ENCODE measurements around the gene ARHGEF17.

ARHGEF17 gene

GRCh38 chr11:73410627-73411026 is 102.6 kb downstream of the ARHGEF17 start:
- H3K79me2 ChIP-seq (ENCODE audit: control insufficient read depth, insufficient read depth, low read length, poor library complexity), result no peaks in the 10 kb centered on the region
- H3K4me1 ChIP-seq (ENCODE audit: control insufficient read depth in 1 of 2, insufficient read depth in 2 of 2, low read length in 2 of 2), result peaks cover 0 to 2% of the 10 kb centered on the region in 2 experiments
- no peaks in the 10 kb centered on the region for H3K79me1 ChIP-seq (ENCODE audit: low read length)
- H2AFZ ChIP-seq (ENCODE audit: insufficient read depth, low read length, poor library complexity), result no peak overlapping the region
- no peak overlapping the region for H4K12ac ChIP-seq (ENCODE audit: low read depth, low read length)
- no peak overlapping the region for H3K4me2 ChIP-seq (ENCODE audit: low read length)
- H3K23ac ChIP-seq (ENCODE audit: low read length), result no peak overlapping the region
- H3K9ac ChIP-seq (ENCODE audit: low read length), result no peak overlapping the region
- peaks cover 2% of the 10 kb centered on the region for H3K9me3 ChIP-seq (ENCODE audit: insufficient read depth, low read depth, low read length)
- no peak overlapping the region for H3K27ac ChIP-seq (ENCODE audit: low read depth, low read length)
- H3K36me3 ChIP-seq (ENCODE audit: control insufficient read depth in 1 of 2, insufficient read depth in 2 of 2, low read length in 2 of 2), result peaks cover 12 to 22% of the 10 kb centered on the region in 2 experiments
- H2BK5ac ChIP-seq (ENCODE audit: low read depth, low read length, poor library complexity), result no peak overlapping the region
- no peak overlapping the region for H3K4ac ChIP-seq (ENCODE audit: low read depth, low read length)
- H4K91ac ChIP-seq (ENCODE audit: low read depth, low read length), result no peak overlapping the region
- H3K4me3 ChIP-seq (ENCODE audit: low read depth, low read length), result no peak overlapping the region
- no peak overlapping the region for H2BK12ac ChIP-seq (ENCODE audit: low read length)
- WGBS (ENCODE audit: extremely low coverage, insufficient coverage, insufficient read length), result no CpG with 5 or more reads among the region's 1 CpG
- H2AK5ac ChIP-seq (ENCODE audit: low read length), result no peak overlapping the region
- no peak overlapping the region for H2BK120ac ChIP-seq (ENCODE audit: insufficient read depth, low read length, poor library complexity)
- DNase-seq, result no peak
- no peak overlapping the region for H3K18ac ChIP-seq (ENCODE audit: low read length)
- H3K27me3 ChIP-seq (ENCODE audit: insufficient read depth, low read length), result no peaks in the 10 kb centered on the region
- H3K14ac ChIP-seq (ENCODE audit: low read length), result no peak overlapping the region
- no peak overlapping the region for H4K8ac ChIP-seq (ENCODE audit: low read depth, low read length)

GRCh38 chr11:73411031-73411430 is 103.0 kb downstream of the ARHGEF17 start:
- Histone ChIP-seq H3K27me3 (ENCODE audit: insufficient read depth, low read length) (no peaks in the 10 kb centered on the region), H3K4me2 (ENCODE audit: low read length) (no peak overlapping the region), H2AFZ (ENCODE audit: insufficient read depth, low read length, poor library complexity) (no peak overlapping the region), H2BK12ac (ENCODE audit: low read length) (no peak overlapping the region), H3K9me3 (ENCODE audit: insufficient read depth, low read depth, low read length) (peaks cover 2% of the 10 kb centered on the region), H2AK5ac (ENCODE audit: low read length) (no peak overlapping the region), H3K36me3 (ENCODE audit: control insufficient read depth in 1 of 2, insufficient read depth in 2 of 2, low read length in 2 of 2) (peaks cover 11 to 20% of the 10 kb centered on the region in 2 experiments), H4K91ac (ENCODE audit: low read depth, low read length) (no peak overlapping the region), H3K79me2 (ENCODE audit: control insufficient read depth, insufficient read depth, low read length, poor library complexity) (no peaks in the 10 kb centered on the region), H3K27ac (ENCODE audit: low read depth, low read length) (no peak overlapping the region), H4K8ac (ENCODE audit: low read depth, low read length) (no peak overlapping the region), H3K14ac (ENCODE audit: low read length) (no peak overlapping the region), H3K4ac (ENCODE audit: low read depth, low read length) (no peak overlapping the region), H3K9ac (ENCODE audit: low read length) (no peak overlapping the region), H2BK120ac (ENCODE audit: insufficient read depth, low read length, poor library complexity) (no peak overlapping the region), H3K79me1 (ENCODE audit: low read length) (no peaks in the 10 kb centered on the region), H2BK5ac (ENCODE audit: low read depth, low read length, poor library complexity) (no peak overlapping the region), H4K12ac (ENCODE audit: low read depth, low read length) (no peak overlapping the region), H3K23ac (ENCODE audit: low read length) (no peak overlapping the region), H3K4me3 (ENCODE audit: low read depth, low read length) (no peak overlapping the region), H3K4me1 (ENCODE audit: control insufficient read depth in 1 of 2, insufficient read depth in 2 of 2, low read length in 2 of 2) (peaks cover 2 to 4% of the 10 kb centered on the region in 2 experiments), H3K18ac (ENCODE audit: low read length) (no peak overlapping the region)
- DNase-seq, result no peak
- WGBS (ENCODE audit: extremely low coverage, insufficient coverage, insufficient read length), result no CpG with 5 or more reads among the region's 2 CpGs

DNA sequence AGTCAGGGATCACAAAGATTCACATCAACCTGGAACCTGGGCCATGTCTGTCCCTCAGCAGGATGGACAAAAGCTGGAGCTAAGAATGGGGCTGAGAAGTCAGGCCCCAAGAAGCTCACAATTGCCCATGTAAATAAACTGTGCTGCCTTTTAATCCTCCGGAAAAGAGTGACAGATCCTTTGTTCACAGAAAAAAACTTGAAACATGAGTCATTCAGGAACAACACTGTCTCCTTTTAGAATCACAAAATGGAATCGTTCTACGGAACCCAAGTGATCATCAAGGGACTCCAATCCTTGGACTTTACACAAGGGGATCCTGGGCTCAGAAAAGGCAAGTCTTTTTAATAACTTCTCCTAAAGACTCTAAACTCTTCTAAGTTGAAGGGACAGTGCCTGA is 104.2 kb downstream of the ARHGEF17 start:
- Histone ChIP-seq H3K27ac (ENCODE audit: low read depth, low read length) (no peak overlapping the region), H2AK5ac (ENCODE audit: low read length) (no peak overlapping the region), H3K4me1 (ENCODE audit: control insufficient read depth in 1 of 2, insufficient read depth in 2 of 2, low read length in 2 of 2) (peaks cover 7 to 8% of the 10 kb centered on the region in 2 experiments), H3K18ac (ENCODE audit: low read length) (no peak overlapping the region), H3K14ac (ENCODE audit: low read length) (no peak overlapping the region), H2AFZ (ENCODE audit: insufficient read depth, low read length, poor library complexity) (no peak overlapping the region), H3K27me3 (ENCODE audit: insufficient read depth, low read length) (no peaks in the 10 kb centered on the region), H3K23ac (ENCODE audit: low read length) (no peak overlapping the region), H2BK5ac (ENCODE audit: low read depth, low read length, poor library complexity) (no peak overlapping the region), H4K8ac (ENCODE audit: low read depth, low read length) (no peak overlapping the region), H3K79me2 (ENCODE audit: control insufficient read depth, insufficient read depth, low read length, poor library complexity) (no peaks in the 10 kb centered on the region), H3K79me1 (ENCODE audit: low read length) (no peaks in the 10 kb centered on the region), H3K4me2 (ENCODE audit: low read length) (no peak overlapping the region), H3K36me3 (ENCODE audit: control insufficient read depth in 1 of 2, insufficient read depth in 2 of 2, low read length in 2 of 2) (peaks cover 7 to 15% of the 10 kb centered on the region in 2 experiments), H3K9me3 (ENCODE audit: insufficient read depth, low read depth, low read length) (peaks cover 2% of the 10 kb centered on the region), H2BK12ac (ENCODE audit: low read length) (no peak overlapping the region), H3K4ac (ENCODE audit: low read depth, low read length) (no peak overlapping the region), H3K4me3 (ENCODE audit: low read depth, low read length) (no peak overlapping the region), H4K91ac (ENCODE audit: low read depth, low read length) (no peak overlapping the region), H2BK120ac (ENCODE audit: insufficient read depth, low read length, poor library complexity) (no peak overlapping the region), H3K9ac (ENCODE audit: low read length) (no peak overlapping the region), H4K12ac (ENCODE audit: low read depth, low read length) (no peak overlapping the region)
- DNase-seq, result no peak
- WGBS (ENCODE audit: extremely low coverage, insufficient coverage, insufficient read length), result no CpG with 5 or more reads among the region's 3 CpGs

GRCh38 chr11:73413256-73413655 is 105.2 kb downstream of the ARHGEF17 start:
- Histone ChIP-seq H3K14ac (ENCODE audit: low read length) (no peak overlapping the region), H2AFZ (ENCODE audit: insufficient read depth, low read length, poor library complexity) (no peak overlapping the region), H3K4me1 (ENCODE audit: control insufficient read depth in 1 of 2, insufficient read depth in 2 of 2, low read length in 2 of 2) (peaks cover 7 to 8% of the 10 kb centered on the region in 2 experiments), H3K27ac (ENCODE audit: low read depth, low read length) (no peak overlapping the region), H3K27me3 (ENCODE audit: insufficient read depth, low read length) (no peaks in the 10 kb centered on the region), H4K91ac (ENCODE audit: low read depth, low read length) (no peak overlapping the region), H2AK5ac (ENCODE audit: low read length) (no peak overlapping the region), H4K8ac (ENCODE audit: low read depth, low read length) (no peak overlapping the region), H2BK5ac (ENCODE audit: low read depth, low read length, poor library complexity) (no peak overlapping the region), H3K79me1 (ENCODE audit: low read length) (no peaks in the 10 kb centered on the region), H3K4ac (ENCODE audit: low read depth, low read length) (no peak overlapping the region), H3K4me3 (ENCODE audit: low read depth, low read length) (no peak overlapping the region), H3K79me2 (ENCODE audit: control insufficient read depth, insufficient read depth, low read length, poor library complexity) (no peaks in the 10 kb centered on the region), H2BK12ac (ENCODE audit: low read length) (no peak overlapping the region), H3K23ac (ENCODE audit: low read length) (no peak overlapping the region), H4K12ac (ENCODE audit: low read depth, low read length) (no peak overlapping the region), H3K18ac (ENCODE audit: low read length) (no peak overlapping the region), H2BK120ac (ENCODE audit: insufficient read depth, low read length, poor library complexity) (no peak overlapping the region), H3K4me2 (ENCODE audit: low read length) (no peak overlapping the region), H3K9me3 (ENCODE audit: insufficient read depth, low read depth, low read length) (peaks cover 2% of the 10 kb centered on the region), H3K36me3 (ENCODE audit: control insufficient read depth in 1 of 2, insufficient read depth in 2 of 2, low read length in 2 of 2) (peaks cover 6 to 12% of the 10 kb centered on the region in 2 experiments), H3K9ac (ENCODE audit: low read length) (no peak overlapping the region)
- WGBS (ENCODE audit: extremely low coverage, insufficient coverage, insufficient read length), result no CpG with 5 or more reads among the region's 2 CpGs
- no peak for DNase-seq
